AG04450 (cell line): ENCODE data around the gene SCGB3A2. TPM values are rescaled to one million over a fixed set of nuclear protein-coding genes. Genes with fewer than 3 reads are reported as not detected.
"Not testable (repeated sequence)": the region's sequence is repeated elsewhere in the genome, so short reads cannot be mapped to it uniquely, and the experiment has no call there.

Experiments
- CTCF ChIA-PET: fragments of 300-600, 350-600 bp; formaldehyde crosslinking; extraction: SDS; loops from one replicate; lab custom pipeline; 2022; ENCODE audit warnings: antibody characterized with exemption, inconsistent platforms; lab: Charles Lee
- POLR2A ChIA-PET: fragments of 350-600 bp; formaldehyde crosslinking; extraction: SDS; loops from one replicate; lab custom pipeline; 2021; ENCODE audit warnings: antibody characterized with exemption, inconsistent platforms; lab: Yijun Ruan, JAX
- DNase-seq: peaks from one replicate; pipeline ENCODE4 v3.0.0-alpha.2; 2011; ENCODE audit warnings: low read depth, low spot score
- H3K27ac ChIP-seq: one replicate; pipeline ENCODE4 v1.5.1; 2012; ENCODE audit warnings: low read depth, low read length, control low read depth
- H3K27me3 ChIP-seq: one replicate; pipeline ENCODE4 v1.6.0; 2012; ENCODE audit warnings: low read length; ENCODE audit not compliant: control insufficient read depth, insufficient read depth
- H3K4me3 ChIP-seq: 2 replicates; pipeline ENCODE4 v1.5.1; 2011; ENCODE audit warnings: mild to moderate bottlenecking, low read depth, low read length, control low read depth
- H3K9me3 ChIP-seq: 2 replicates; pipeline ENCODE4 v1.5.1; 2012; ENCODE audit warnings: low read length; ENCODE audit not compliant: control insufficient read depth, insufficient read depth
- CTCF ChIP-seq: IDR thresholded peaks from 2 replicates; pipeline ENCODE4 v1.5.1; 2011; ENCODE audit warnings: low read depth, low read length, control low read depth, inconsistent platforms
- polyA plus RNA-seq: library from polyadenylated mRNA; depleted of rRNA; stranded (reverse); fragments of >200 nt; gene quantifications from 2 replicates; pipeline ENCODE4 v1.2.3, GENCODE V29; 2011

SCGB3A2 gene
- polyA plus RNA-seq, 1 experiment, result not detected

GRCh38 chr5:147872744-147873435 is 5.6 kb upstream of the SCGB3A2 start:
- H3K4me3 ChIP-seq, H3K27ac ChIP-seq, CTCF ChIA-PET, H3K27me3 ChIP-seq, H3K9me3 ChIP-seq, DNase-seq, POLR2A ChIA-PET: not testable (repeated sequence)

- H3K27ac ChIP-seq, CTCF ChIA-PET, DNase-seq, POLR2A ChIA-PET, H3K27me3 ChIP-seq, H3K9me3 ChIP-seq, H3K4me3 ChIP-seq: not testable (repeated sequence)
Observed at GRCh38 chr5:147874118-147874875, 4.2 kb upstream of the SCGB3A2 start.

- POLR2A ChIA-PET, result no interaction called here
- no peak overlapping the region for H3K27ac ChIP-seq
- no peaks in the 10 kb centered on the region for H3K27me3 ChIP-seq
- no peak for TF ChIP-seq CTCF
- no peaks in the 10 kb centered on the region for H3K9me3 ChIP-seq
- CTCF ChIA-PET, result no interaction called here
- H3K4me3 ChIP-seq, result no peak overlapping the region
- no peak for DNase-seq
Observed at GRCh38 chr5:147874910-147875367, 3.6 kb upstream of the SCGB3A2 start.

- no peak for TF ChIP-seq CTCF
- POLR2A ChIA-PET, result no interaction called here
- CTCF ChIA-PET, result no interaction called here
- no peak for DNase-seq
- Histone ChIP-seq H3K27me3 (no peaks in the 10 kb centered on the region), H3K4me3 (no peak overlapping the region), H3K27ac (no peak overlapping the region), H3K9me3 (no peaks in the 10 kb centered on the region)
Observed at GRCh38 chr5:147876141-147876540, 2.4 kb upstream of the SCGB3A2 start.

GRCh38 chr5:147876626-147877025 is 1.9 kb upstream of the SCGB3A2 start:
- no peak for TF ChIP-seq CTCF
- ChIA-PET CTCF (no interaction called here), POLR2A (no interaction called here)
- Histone ChIP-seq H3K27ac (no peak overlapping the region), H3K9me3 (no peaks in the 10 kb centered on the region), H3K27me3 (no peaks in the 10 kb centered on the region), H3K4me3 (no peak overlapping the region)
- no peak for DNase-seq

GRCh38 chr5:147879784-147880183 is 1.3 kb downstream of the SCGB3A2 start:
- CTCF ChIA-PET, result no interaction called here

More at GRCh38 chr5:147879784-147880183, 1.3 kb downstream of the SCGB3A2 start:
- no peak for TF ChIP-seq CTCF
- POLR2A ChIA-PET, result no interaction called here
- H3K9me3 ChIP-seq, result no peaks in the 10 kb centered on the region
- H3K27me3 ChIP-seq, result no peaks in the 10 kb centered on the region
- H3K27ac ChIP-seq, result no peak overlapping the region
- no peak overlapping the region for H3K4me3 ChIP-seq
- DNase-seq, result no peak
